ENCODE measurements around the gene RXRA.
A peak's percentile ranks its signal among the peaks of the same experiment; 100 is the strongest.

Gene RXRA

GRCh38 chr9:134475011-134475790, 148.9 kb downstream of the RXRA start:
- peak; percentile 92 for DNase-seq

- no peak for DNase-seq
Observed at GRCh38 chr9:134476272-134476941, 150.2 kb downstream of the RXRA start.

- no peak for DNase-seq
Observed at GRCh38 chr9:134476942-134477335, 150.7 kb downstream of the RXRA start.

GRCh38 chr9:134477342-134477925, 151.2 kb downstream of the RXRA start:
- no peak for DNase-seq

- no peak for DNase-seq
Observed at GRCh38 chr9:134477927-134478326, 151.7 kb downstream of the RXRA start.

GRCh38 chr9:134481762-134482161, 155.5 kb downstream of the RXRA start:
- DNase-seq: no peak

- DNase-seq: no peak
Observed at GRCh38 chr9:134482226-134482625, 156.0 kb downstream of the RXRA start.

GRCh38 chr9:134483361-134484184, 157.3 kb downstream of the RXRA start:
- DNase-seq: no peak

GRCh38 chr9:134484479-134484878, 158.2 kb downstream of the RXRA start:
- no peak for DNase-seq

GRCh38 chr9:134485653-134486052, 159.4 kb downstream of the RXRA start:
- no peak for DNase-seq

- DNase-seq: no peak
Observed at GRCh38 chr9:134486143-134486591, 159.9 kb downstream of the RXRA start.

- no peak for DNase-seq
Observed at GRCh38 chr9:134486596-134486995, 160.3 kb downstream of the RXRA start.
